IMR-90 (cell line): ENCODE data around the gene SF3B3. TPM values are rescaled to one million over a fixed set of nuclear protein-coding genes. Genes with fewer than 3 reads are reported as not detected.

Source experiments
- ATAC-seq: fragments of 200-7000 bp; cut with Tn5 transposase; 2 replicates; pipeline ENCODE4 v1.9.1; 2020; ENCODE audit warnings: low read depth, mild to moderate bottlenecking, moderate library complexity
- BruUV-seq: library from RNA; stranded (reverse); fragments of 400-500 nt; replicated peaks from 2 replicates; lab custom pipeline; 2021; lab: Mats Ljungman, UMichigan
- CTCF ChIA-PET: fragments of 300-600 bp; formaldehyde crosslinking; extraction: SDS; loops from one replicate; lab custom pipeline; 2021; ENCODE audit warnings: antibody characterized with exemption; lab: Yijun Ruan, JAX
- POLR2A ChIA-PET: fragments of 300-600 bp; sonication (Branson Sonifier 250); formaldehyde crosslinking; loops from one replicate; lab custom pipeline; 2022; ENCODE audit warnings: antibody characterized with exemption; ENCODE audit not compliant: unreplicated experiment; lab: Charles Lee
- DNase-seq: peaks from one replicate; pipeline ENCODE4 v3.0.0; 2013
- H2AFZ ChIP-seq: replicated peaks from 2 replicates; pipeline ENCODE3; 2013; ENCODE audit warnings: low read length, mild to moderate bottlenecking; ENCODE audit not compliant: poor library complexity
- H2AK5ac ChIP-seq: 2 replicates; pipeline ENCODE4 v1.6.1; 2013; ENCODE audit warnings: low read depth, low read length, inconsistent platforms
- H2AK9ac ChIP-seq: replicated peaks from 2 replicates; pipeline ENCODE3; 2013; ENCODE audit warnings: mild to moderate bottlenecking, low read depth, low read length, moderate library complexity; ENCODE audit not compliant: poor library complexity
- H2BK120ac ChIP-seq: 2 replicates; pipeline ENCODE4 v1.6.1; 2013; ENCODE audit warnings: low read depth, low read length, inconsistent platforms
- H2BK15ac ChIP-seq: 3 replicates; pipeline ENCODE4 v1.6.1; 2013; ENCODE audit warnings: low read depth, low read length, inconsistent platforms
- H2BK20ac ChIP-seq: 2 replicates; pipeline ENCODE4 v1.6.1; 2013; ENCODE audit warnings: low read depth, mild to moderate bottlenecking, inconsistent platforms, low read length, moderate library complexity
- H2BK5ac ChIP-seq: 2 replicates; pipeline ENCODE4 v1.6.1; 2013; ENCODE audit warnings: mild to moderate bottlenecking, low read depth, low read length, inconsistent platforms; ENCODE audit not compliant: poor library complexity, severe bottlenecking
- H3K14ac ChIP-seq: replicated peaks from 2 replicates; pipeline ENCODE4 v1.6.1; 2013; ENCODE audit warnings: low read depth, low read length, inconsistent platforms
- H3K18ac ChIP-seq: 2 replicates; pipeline ENCODE4 v1.6.1; 2013; ENCODE audit warnings: low read depth, low read length, control low read depth
- H3K23ac ChIP-seq: 2 replicates; pipeline ENCODE4 v1.6.1; 2013; ENCODE audit warnings: low read depth, low read length, inconsistent platforms
- H3K27ac ChIP-seq: 2 replicates; pipeline ENCODE4 v1.5.1; 2013; ENCODE audit warnings: mild to moderate bottlenecking, control low read depth, low read length; ENCODE audit not compliant: insufficient read depth
- H3K27me3 ChIP-seq: 2 replicates; pipeline ENCODE4 v1.6.1; 2013; ENCODE audit warnings: low read length; ENCODE audit not compliant: control insufficient read depth, insufficient read depth
- H3K36me3 ChIP-seq: 2 replicates; pipeline ENCODE4 v1.6.1; 2013; ENCODE audit warnings: low read length, mixed read lengths; ENCODE audit not compliant: control insufficient read depth, insufficient read depth
- H3K4ac ChIP-seq: 2 replicates; pipeline ENCODE4 v1.6.1; 2013; ENCODE audit warnings: low read depth, low read length, inconsistent platforms
- H3K4me1 ChIP-seq: 2 replicates; pipeline ENCODE4 v1.6.1; 2013; ENCODE audit warnings: low read length, mixed read lengths; ENCODE audit not compliant: control insufficient read depth, insufficient read depth
- H3K4me2 ChIP-seq: 2 replicates; pipeline ENCODE4 v1.6.1; 2013; ENCODE audit warnings: low read depth, mild to moderate bottlenecking, control low read depth, low read length, moderate library complexity
- H3K4me3 ChIP-seq: 2 replicates; pipeline ENCODE4 v1.5.1; 2013; ENCODE audit warnings: low read depth, mild to moderate bottlenecking, control low read depth, low read length, moderate library complexity; ENCODE audit not compliant: insufficient read depth
- H3K56ac ChIP-seq: 2 replicates; pipeline ENCODE4 v1.6.1; 2013; ENCODE audit warnings: low read length, inconsistent platforms; ENCODE audit not compliant: insufficient read depth; ENCODE audit errors: extremely low read depth
- H3K79me1 ChIP-seq, 2 experiments: 2 replicates each; pipeline ENCODE4 v1.6.1; 2013; ENCODE audit warnings: low read length in 2 of 2, inconsistent platforms in 1 of 2, low read depth in 1 of 2
- H3K9ac ChIP-seq: 2 replicates; pipeline ENCODE4 v1.6.1; 2013; ENCODE audit warnings: low read depth, low read length, control low read depth
- H3K9me1 ChIP-seq: 2 replicates; pipeline ENCODE4 v1.6.1; 2013; ENCODE audit warnings: low read length, inconsistent platforms; ENCODE audit not compliant: insufficient read depth
- H3K9me3 ChIP-seq: 2 replicates; pipeline ENCODE4 v1.6.1; 2013; ENCODE audit warnings: low read length; ENCODE audit not compliant: control insufficient read depth, insufficient read depth
- H4K20me1 ChIP-seq: 2 replicates; pipeline ENCODE4 v1.6.1; 2013; ENCODE audit warnings: low read length, inconsistent platforms; ENCODE audit not compliant: insufficient read depth
- H4K5ac ChIP-seq: 2 replicates; pipeline ENCODE4 v1.6.1; 2013; ENCODE audit warnings: mild to moderate bottlenecking, low read depth, low read length, control low read depth
- H4K8ac ChIP-seq, 2 experiments: 2 replicates each; pipeline ENCODE4 v1.6.1; 2013; ENCODE audit warnings: low read depth in 2 of 2, low read length in 2 of 2, control low read depth in 1 of 2, inconsistent platforms in 1 of 2
- H4K91ac ChIP-seq: 2 replicates; pipeline ENCODE4 v1.6.1; 2013; ENCODE audit warnings: low read depth, low read length, inconsistent platforms; ENCODE audit not compliant: insufficient read depth
- SMC3 ChIP-seq: fragments of 150-350 bp; IDR thresholded peaks from 2 replicates; pipeline ENCODE4 v1.6.1; 2016; ENCODE audit warnings: low read depth, mild to moderate bottlenecking, antibody characterized with exemption, low read length, moderate library complexity
- WGBS, 2 experiments: methylation state at CpG; one replicate each; pipeline versions ENCODE4 v1.1.5 to v1.1.7; 2013; ENCODE audit warnings: missing lambda C conversion rate in 2 of 2; ENCODE audit not compliant: insufficient read length in 1 of 2; ENCODE audit errors: extremely low coverage in 2 of 2; 5-methylcytosine and 5-hydroxymethylcytosine counted together
- dilution Hi-C: fragments of 300-500 bp; cut with HindIII; formaldehyde crosslinking; loops from one replicate; pipeline ENCODE4 v1.14.3; 2018; ENCODE audit warnings: low sequenced_read_pairs; ENCODE audit not compliant: unreplicated experiment
- in situ Hi-C: fragments of 300-500 bp; cut with MboI; formaldehyde crosslinking; loops from 3 replicates; pipeline ENCODE4 v1.14.3; 2019; ENCODE audit warnings: low sequenced_read_pairs, inconsistent platforms, mixed read lengths
- intact Hi-C: fragments of 100-400 bp; cut with micrococcal nuclease; formaldehyde crosslinking; loops from 2 replicates; pipeline ENCODE4 v1.10.0; 2022
- polyA plus RNA-seq, 3 experiments: library from polyadenylated mRNA; depleted of rRNA; stranded (reverse); fragments of >200 nt; gene quantifications; 2 replicates each; pipeline ENCODE4 v1.2.3, GENCODE V29; 2012; ENCODE audit warnings: low replicate concordance in 1 of 3
- total RNA-seq: library from RNA; depleted of rRNA; stranded (reverse); fragments of >200 nt; gene quantifications from 2 replicates; pipeline ENCODE4 v1.2.3, GENCODE V29; 2012

The SF3B3 gene
- total and polyA plus RNA-seq, 2 of the 4 experiments (the other 2 are of a cell fraction) = 97.9 to 134 TPM

DNA sequence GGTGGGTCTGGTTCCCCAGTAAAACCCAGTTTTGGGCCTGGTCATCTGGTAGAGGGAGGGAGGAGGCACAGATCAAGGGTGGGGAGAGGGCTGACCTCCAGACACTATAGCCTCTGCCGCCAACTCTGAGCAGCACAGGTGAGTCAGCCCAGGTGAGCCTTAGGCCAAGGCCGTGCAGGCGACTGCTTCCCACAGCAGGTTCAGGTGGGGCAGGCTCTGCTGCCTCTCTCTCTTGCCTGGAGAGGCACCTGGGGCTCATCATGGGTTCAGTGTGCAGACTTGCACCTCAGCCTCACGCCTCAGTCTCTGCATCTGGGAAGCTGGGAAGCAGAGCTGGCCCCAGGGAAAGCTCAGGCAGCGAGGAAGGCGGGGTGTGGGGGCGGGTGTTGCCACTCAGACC is 84.9 kb downstream of the SF3B3 start:
- no peaks in the 10 kb centered on the region for H3K9me3 ChIP-seq
- no peak overlapping the region for H2BK120ac ChIP-seq
- H4K20me1 ChIP-seq = no peaks in the 10 kb centered on the region
- TF ChIP-seq SMC3 = no peak
- no peaks in the 10 kb centered on the region; the same call in 1 of the 2 replicates for H3K4me1 ChIP-seq
- no TSS peak for BruUV-seq
- no peak overlapping the region for H2BK5ac ChIP-seq
- dilution Hi-C loops = no loop called here
- peaks cover 8% of the 10 kb centered on the region for H3K27me3 ChIP-seq
- no peak overlapping the region for H2BK15ac ChIP-seq
- ChIA-PET POLR2A (no interaction called here), CTCF (no interaction called here)
- no peak overlapping the region for H3K23ac ChIP-seq
- H3K27ac ChIP-seq = no peak overlapping the region
- no peak overlapping the region for H4K8ac ChIP-seq
- H3K4me2 ChIP-seq = no peak overlapping the region
- H2AK5ac ChIP-seq = no peak overlapping the region
- no peak overlapping the region for H3K18ac ChIP-seq
- no peak overlapping the region for H3K56ac ChIP-seq
- no peak overlapping the region for H3K4me3 ChIP-seq
- no peak overlapping the region for H2BK20ac ChIP-seq
- in situ Hi-C loops = no loop called here
- no peak overlapping the region for H3K9ac ChIP-seq
- H3K4ac ChIP-seq = no peak overlapping the region
- DNase-seq (no peak), ATAC-seq (no peak)
- no peak overlapping the region for H4K91ac ChIP-seq
- no peak overlapping the region for H3K14ac ChIP-seq
- H3K79me1 ChIP-seq = no peaks in the 10 kb centered on the region
- no peaks in the 10 kb centered on the region for H3K9me1 ChIP-seq
- H2AK9ac ChIP-seq = no peak overlapping the region
- H3K36me3 ChIP-seq = no peaks in the 10 kb centered on the region
- intact Hi-C loops = no loop called here
- no peak overlapping the region for H4K5ac ChIP-seq
- 77% methylated on average over 3 of the region's 7 CpGs; no CpG with 5 or more reads in 1 of the 2 experiments for WGBS, 2 experiments
- no peak overlapping the region for H2AFZ ChIP-seq
